ENCODE results near the gene DNAI2.

Gene DNAI2

GRCh38 chr17:74335529-74336062 is 61.6 kb downstream of the DNAI2 start:
- no peak overlapping the region for H3K27ac ChIP-seq (ENCODE audit: low read depth in 2 of 2, low read length in 2 of 2)
- H3K4me3 ChIP-seq (ENCODE audit: low read length in 2 of 2): no peak overlapping the region
- no peaks in the 10 kb centered on the region for H3K36me3 ChIP-seq (ENCODE audit: control insufficient read depth in 2 of 2, insufficient read depth in 2 of 2, low read length in 2 of 2)
- H3K4me1 ChIP-seq (ENCODE audit: control insufficient read depth in 2 of 2, insufficient read depth in 2 of 2, low read length in 2 of 2): peaks cover 5 to 6% of the 10 kb centered on the region in 2 donors
- peaks cover 2 to 3% of the 10 kb centered on the region in 2 donors for H3K27me3 ChIP-seq (ENCODE audit: control insufficient read depth in 2 of 2, insufficient read depth in 2 of 2, low read length in 2 of 2)
- no peak overlapping the region for H3K9ac ChIP-seq (ENCODE audit: low read depth in 1 of 2, low read length in 2 of 2)
- no peaks in the 10 kb centered on the region for H3K9me3 ChIP-seq (ENCODE audit: control insufficient read depth in 2 of 2, low read length in 2 of 2)

DNA sequence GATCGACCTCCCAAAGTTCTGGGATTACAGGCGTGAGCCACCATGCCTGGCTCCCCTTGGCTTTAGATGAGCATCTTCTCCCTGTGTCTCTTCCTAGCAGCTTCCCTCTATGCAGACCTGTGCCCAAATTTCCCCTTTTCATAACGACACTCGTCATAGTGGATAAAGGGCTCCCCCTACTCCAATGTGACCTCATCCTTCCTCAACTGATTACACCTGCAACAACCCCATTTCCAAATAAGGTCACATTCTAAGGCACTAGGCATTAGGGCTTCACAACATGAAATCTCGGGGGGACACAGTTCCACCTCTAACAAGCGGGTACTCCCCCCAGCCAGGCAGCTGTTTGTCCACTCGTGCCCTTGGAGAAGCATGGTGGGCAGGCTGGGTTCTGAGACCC is 62.3 kb downstream of the DNAI2 start:
- Histone ChIP-seq H3K9me3 (ENCODE audit: control insufficient read depth in 2 of 2, low read length in 2 of 2) (no peaks in the 10 kb centered on the region), H3K27ac (ENCODE audit: low read depth in 2 of 2, low read length in 2 of 2) (no peak overlapping the region), H3K4me1 (ENCODE audit: control insufficient read depth in 2 of 2, insufficient read depth in 2 of 2, low read length in 2 of 2) (peaks cover 5 to 6% of the 10 kb centered on the region in 2 donors), H3K36me3 (ENCODE audit: control insufficient read depth in 2 of 2, insufficient read depth in 2 of 2, low read length in 2 of 2) (no peaks in the 10 kb centered on the region), H3K27me3 (ENCODE audit: control insufficient read depth in 2 of 2, insufficient read depth in 2 of 2, low read length in 2 of 2) (peaks cover 2 to 3% of the 10 kb centered on the region in 2 donors), H3K9ac (ENCODE audit: low read depth in 1 of 2, low read length in 2 of 2) (no peak overlapping the region), H3K4me3 (ENCODE audit: low read length in 2 of 2) (no peak overlapping the region)

GRCh38 chr17:74337834-74338500 is 63.9 kb downstream of the DNAI2 start:
- H3K9me3 ChIP-seq (ENCODE audit: control insufficient read depth in 2 of 2, low read length in 2 of 2): no peaks in the 10 kb centered on the region
- peaks cover 2 to 3% of the 10 kb centered on the region in 2 donors for H3K27me3 ChIP-seq (ENCODE audit: control insufficient read depth in 2 of 2, insufficient read depth in 2 of 2, low read length in 2 of 2)
- H3K4me1 ChIP-seq (ENCODE audit: control insufficient read depth in 2 of 2, insufficient read depth in 2 of 2, low read length in 2 of 2): peaks cover 5 to 6% of the 10 kb centered on the region in 2 donors
- H3K27ac ChIP-seq (ENCODE audit: low read depth in 2 of 2, low read length in 2 of 2): no peak overlapping the region
- H3K9ac ChIP-seq (ENCODE audit: low read depth in 1 of 2, low read length in 2 of 2): no peak overlapping the region
- no peaks in the 10 kb centered on the region for H3K36me3 ChIP-seq (ENCODE audit: control insufficient read depth in 2 of 2, insufficient read depth in 2 of 2, low read length in 2 of 2)
- no peak overlapping the region for H3K4me3 ChIP-seq (ENCODE audit: low read length in 2 of 2)

DNA sequence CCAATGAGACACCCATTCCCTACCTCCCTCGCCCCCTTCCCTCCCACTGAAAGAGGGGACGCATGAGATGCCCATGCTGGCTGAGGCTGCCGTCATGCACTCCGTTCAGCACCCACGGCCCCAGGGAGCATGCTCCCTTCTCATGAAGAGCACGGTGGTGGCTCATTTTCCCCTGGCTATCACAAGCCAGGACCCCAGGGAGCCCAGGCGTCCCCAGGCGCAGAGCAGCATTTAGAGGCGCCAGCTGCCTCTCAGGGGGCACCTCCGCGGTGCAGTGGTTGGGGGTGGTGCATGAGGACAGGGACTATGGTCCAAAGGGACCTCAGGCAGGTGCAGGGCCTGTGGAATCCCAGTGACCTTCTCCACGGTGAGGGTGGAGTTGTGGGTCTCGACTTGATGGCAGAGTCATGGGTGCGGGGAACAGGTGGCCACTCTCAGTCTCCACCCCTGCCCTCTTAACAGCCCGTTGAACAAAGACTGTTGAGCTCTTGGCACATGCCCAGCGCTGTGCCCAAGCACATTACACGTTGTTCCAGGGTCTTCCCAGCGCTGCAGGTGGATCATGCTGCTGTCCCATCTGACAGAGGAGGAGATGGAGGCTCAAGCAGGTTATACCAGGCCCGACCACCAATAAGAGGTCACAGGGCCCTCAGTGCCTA is 65.6 kb downstream of the DNAI2 start:
- H3K9ac ChIP-seq (ENCODE audit: low read depth in 1 of 2, low read length in 2 of 2): no peak overlapping the region
- no peak overlapping the region for H3K4me3 ChIP-seq (ENCODE audit: low read length in 2 of 2)
- no peak overlapping the region for H3K27ac ChIP-seq (ENCODE audit: low read depth in 2 of 2, low read length in 2 of 2)
- no peaks in the 10 kb centered on the region for H3K36me3 ChIP-seq (ENCODE audit: control insufficient read depth in 2 of 2, insufficient read depth in 2 of 2, low read length in 2 of 2)
- no peaks in the 10 kb centered on the region for H3K9me3 ChIP-seq (ENCODE audit: control insufficient read depth in 2 of 2, low read length in 2 of 2)
- H3K4me1 ChIP-seq (ENCODE audit: control insufficient read depth in 2 of 2, insufficient read depth in 2 of 2, low read length in 2 of 2): peaks cover 5 to 6% of the 10 kb centered on the region in 2 donors
- peaks cover 2 to 3% of the 10 kb centered on the region in 2 donors for H3K27me3 ChIP-seq (ENCODE audit: control insufficient read depth in 2 of 2, insufficient read depth in 2 of 2, low read length in 2 of 2)

- Histone ChIP-seq H3K4me3 (ENCODE audit: low read length in 2 of 2) (no peak overlapping the region), H3K27me3 (ENCODE audit: control insufficient read depth in 2 of 2, insufficient read depth in 2 of 2, low read length in 2 of 2) (peaks cover 2 to 3% of the 10 kb centered on the region in 2 donors), H3K9me3 (ENCODE audit: control insufficient read depth in 2 of 2, low read length in 2 of 2) (no peaks in the 10 kb centered on the region), H3K4me1 (ENCODE audit: control insufficient read depth in 2 of 2, insufficient read depth in 2 of 2, low read length in 2 of 2) (peaks cover 5 to 6% of the 10 kb centered on the region in 2 donors), H3K9ac (ENCODE audit: low read depth in 1 of 2, low read length in 2 of 2) (no peak overlapping the region), H3K36me3 (ENCODE audit: control insufficient read depth in 2 of 2, insufficient read depth in 2 of 2, low read length in 2 of 2) (no peaks in the 10 kb centered on the region), H3K27ac (ENCODE audit: low read depth in 2 of 2, low read length in 2 of 2) (no peak overlapping the region)
Measured at GRCh38 chr17:74340470-74341023, 66.5 kb downstream of the DNAI2 start.

DNA sequence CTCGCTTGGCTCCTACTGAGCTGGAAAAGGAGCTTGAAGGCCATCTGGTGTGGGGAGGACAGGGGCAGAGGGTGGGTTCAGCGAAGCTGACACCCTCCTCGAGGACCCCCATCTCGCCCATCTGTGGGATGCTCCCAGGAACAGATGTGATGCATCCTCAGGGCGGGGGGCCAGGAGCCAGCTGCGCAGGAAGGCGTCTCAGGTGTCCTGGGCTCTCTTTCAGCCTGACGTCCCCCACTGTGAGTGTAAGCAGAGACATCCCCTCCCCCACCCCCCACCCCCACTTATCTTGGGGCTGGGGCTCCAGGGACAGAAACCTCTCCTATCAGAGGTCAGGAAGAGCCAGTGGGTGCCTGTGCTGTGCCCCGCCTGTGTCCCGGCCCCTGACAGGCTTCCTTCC is 68.2 kb downstream of the DNAI2 start:
- peaks cover 2 to 3% of the 10 kb centered on the region in 2 donors for H3K27me3 ChIP-seq (ENCODE audit: control insufficient read depth in 2 of 2, insufficient read depth in 2 of 2, low read length in 2 of 2)
- H3K4me3 ChIP-seq (ENCODE audit: low read length in 2 of 2): no peak overlapping the region
- no peak overlapping the region for H3K9ac ChIP-seq (ENCODE audit: low read depth in 1 of 2, low read length in 2 of 2)
- no peak overlapping the region for H3K27ac ChIP-seq (ENCODE audit: low read depth in 2 of 2, low read length in 2 of 2)
- H3K36me3 ChIP-seq (ENCODE audit: control insufficient read depth in 2 of 2, insufficient read depth in 2 of 2, low read length in 2 of 2): no peaks in the 10 kb centered on the region
- no peaks in the 10 kb centered on the region for H3K9me3 ChIP-seq (ENCODE audit: control insufficient read depth in 2 of 2, low read length in 2 of 2)
- H3K4me1 ChIP-seq (ENCODE audit: control insufficient read depth in 2 of 2, insufficient read depth in 2 of 2, low read length in 2 of 2): peaks cover 5 to 6% of the 10 kb centered on the region in 2 donors

DNA sequence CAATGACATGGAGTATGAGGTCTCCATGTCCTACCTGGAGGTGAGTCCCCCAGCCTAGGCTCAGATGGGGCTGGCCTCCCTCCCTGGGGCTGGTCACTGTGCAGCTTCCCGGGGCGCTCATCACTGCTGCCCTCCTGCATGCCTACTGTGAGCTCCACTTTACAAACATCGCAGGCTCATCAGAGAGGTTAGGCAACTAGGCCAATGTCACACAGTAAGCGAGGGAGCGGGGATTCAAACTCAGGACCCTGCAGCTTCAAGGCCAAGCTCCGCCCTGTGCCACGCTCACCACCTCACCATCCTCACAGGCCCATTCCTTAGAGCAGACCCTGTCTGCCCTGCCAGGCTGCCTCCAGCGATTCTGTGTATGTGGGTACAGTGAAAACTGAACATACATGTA is 69.1 kb downstream of the DNAI2 start:
- H3K4me1 ChIP-seq (ENCODE audit: control insufficient read depth in 2 of 2, insufficient read depth in 2 of 2, low read length in 2 of 2): peaks cover 2 to 5% of the 10 kb centered on the region in 2 donors
- H3K27me3 ChIP-seq (ENCODE audit: control insufficient read depth in 2 of 2, insufficient read depth in 2 of 2, low read length in 2 of 2): peaks cover 2 to 3% of the 10 kb centered on the region in 2 donors
- no peak overlapping the region for H3K27ac ChIP-seq (ENCODE audit: low read depth in 2 of 2, low read length in 2 of 2)
- no peak overlapping the region for H3K9ac ChIP-seq (ENCODE audit: low read depth in 1 of 2, low read length in 2 of 2)
- no peak overlapping the region for H3K4me3 ChIP-seq (ENCODE audit: low read length in 2 of 2)
- no peaks in the 10 kb centered on the region for H3K9me3 ChIP-seq (ENCODE audit: control insufficient read depth in 2 of 2, low read length in 2 of 2)
- H3K36me3 ChIP-seq (ENCODE audit: control insufficient read depth in 2 of 2, insufficient read depth in 2 of 2, low read length in 2 of 2): no peaks in the 10 kb centered on the region

GRCh38 chr17:74343526-74344284 is 69.7 kb downstream of the DNAI2 start:
- no peak overlapping the region for H3K4me3 ChIP-seq (ENCODE audit: low read length in 2 of 2)
- peaks cover 2 to 3% of the 10 kb centered on the region in 2 donors for H3K27me3 ChIP-seq (ENCODE audit: control insufficient read depth in 2 of 2, insufficient read depth in 2 of 2, low read length in 2 of 2)
- H3K4me1 ChIP-seq (ENCODE audit: control insufficient read depth in 2 of 2, insufficient read depth in 2 of 2, low read length in 2 of 2): peaks cover 2 to 5% of the 10 kb centered on the region in 2 donors
- H3K9ac ChIP-seq (ENCODE audit: low read depth in 1 of 2, low read length in 2 of 2): no peak overlapping the region
- H3K27ac ChIP-seq (ENCODE audit: low read depth in 2 of 2, low read length in 2 of 2): no peak overlapping the region
- H3K9me3 ChIP-seq (ENCODE audit: control insufficient read depth in 2 of 2, low read length in 2 of 2): no peaks in the 10 kb centered on the region
- no peaks in the 10 kb centered on the region for H3K36me3 ChIP-seq (ENCODE audit: control insufficient read depth in 2 of 2, insufficient read depth in 2 of 2, low read length in 2 of 2)

DNA sequence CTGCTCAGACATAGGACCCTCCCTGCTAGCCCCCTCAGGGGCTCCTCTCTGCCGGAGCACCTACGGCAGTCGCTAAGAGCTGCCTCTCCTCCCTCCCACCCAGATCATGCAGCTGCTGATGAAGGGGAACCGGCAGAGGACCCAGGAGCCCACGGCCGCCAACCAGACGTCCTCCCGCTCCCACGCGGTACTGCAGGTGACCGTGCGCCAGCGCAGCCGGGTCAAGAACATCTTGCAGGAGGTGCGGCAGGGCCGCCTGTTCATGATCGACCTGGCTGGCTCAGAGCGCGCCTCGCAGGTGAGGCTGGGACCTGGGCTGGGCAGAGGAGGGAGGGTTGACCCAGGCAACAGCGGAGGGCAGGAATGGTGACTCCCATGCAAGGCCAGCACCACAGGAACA is 70.6 kb downstream of the DNAI2 start:
- Histone ChIP-seq H3K27ac (ENCODE audit: low read depth in 2 of 2, low read length in 2 of 2) (no peak overlapping the region), H3K9me3 (ENCODE audit: control insufficient read depth in 2 of 2, low read length in 2 of 2) (no peaks in the 10 kb centered on the region)

More for the DNA sequence above, 70.6 kb downstream of the DNAI2 start:
- Histone ChIP-seq H3K27me3 (ENCODE audit: control insufficient read depth in 2 of 2, insufficient read depth in 2 of 2, low read length in 2 of 2) (peaks cover 2 to 3% of the 10 kb centered on the region in 2 donors), H3K9ac (ENCODE audit: low read depth in 1 of 2, low read length in 2 of 2) (no peak overlapping the region), H3K4me3 (ENCODE audit: low read length in 2 of 2) (no peak overlapping the region), H3K4me1 (ENCODE audit: control insufficient read depth in 2 of 2, insufficient read depth in 2 of 2, low read length in 2 of 2) (peaks cover 0 to 5% of the 10 kb centered on the region in 2 donors), H3K36me3 (ENCODE audit: control insufficient read depth in 2 of 2, insufficient read depth in 2 of 2, low read length in 2 of 2) (no peaks in the 10 kb centered on the region)
